Panc1 (cell line): ENCODE measurements around the gene ANKRD36B.
"Not testable (repeated sequence)": the region's sequence is repeated elsewhere in the genome, so short reads cannot be mapped to it uniquely, and the experiment has no call there.

Source experiments
- POLR2AphosphoS5 ChIP-seq: IDR thresholded peaks from 2 replicates; pipeline ENCODE4 v1.6.1; 2012; ENCODE audit warnings: mild to moderate bottlenecking, low read depth, low read length, moderate library complexity
- SIN3A ChIP-seq: IDR thresholded peaks from 2 replicates; pipeline ENCODE4 v1.6.1; 2012; ENCODE audit warnings: low read depth, mild to moderate bottlenecking, low read length, moderate library complexity, borderline replicate concordance; ENCODE audit not compliant: insufficient read depth
- TF ChIP-seq, protein P1 (sequence below): fragments of 450-650 bp; IDR thresholded peaks from 2 replicates; pipeline ENCODE4 v1.5.1; 2017; ENCODE audit warnings: mild to moderate bottlenecking
- TF ChIP-seq, protein P2 (sequence below), 2 experiments: IDR thresholded peaks; 2 replicates each; pipeline ENCODE4 v1.6.1; 2011 to 2012; ENCODE audit warnings: low read depth in 2 of 2, control low read depth in 1 of 2, low read length in 1 of 2, mild to moderate bottlenecking in 1 of 2, moderate library complexity in 1 of 2; ENCODE audit not compliant: insufficient read depth in 1 of 2

DNA sequence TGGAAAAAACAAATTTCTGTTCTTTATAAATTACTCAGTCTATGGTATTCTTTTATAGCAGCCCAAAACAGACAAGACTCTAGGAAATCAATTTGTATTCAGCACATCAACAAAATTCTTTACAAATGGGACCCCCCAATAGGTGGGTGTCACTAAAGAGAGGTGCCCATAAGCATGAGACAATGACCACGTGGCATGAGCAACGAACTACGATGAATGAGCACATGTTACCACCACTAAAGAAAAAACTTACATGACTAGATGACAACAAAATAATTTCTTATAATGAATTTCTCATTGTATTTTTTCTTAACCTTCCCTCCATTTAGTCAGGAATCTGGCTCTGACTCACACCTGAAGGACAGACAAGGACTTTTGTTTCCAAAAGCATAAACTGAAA lies 3.8 kb upstream of the ANKRD36B start:
- TF ChIP-seq, protein P1, sequence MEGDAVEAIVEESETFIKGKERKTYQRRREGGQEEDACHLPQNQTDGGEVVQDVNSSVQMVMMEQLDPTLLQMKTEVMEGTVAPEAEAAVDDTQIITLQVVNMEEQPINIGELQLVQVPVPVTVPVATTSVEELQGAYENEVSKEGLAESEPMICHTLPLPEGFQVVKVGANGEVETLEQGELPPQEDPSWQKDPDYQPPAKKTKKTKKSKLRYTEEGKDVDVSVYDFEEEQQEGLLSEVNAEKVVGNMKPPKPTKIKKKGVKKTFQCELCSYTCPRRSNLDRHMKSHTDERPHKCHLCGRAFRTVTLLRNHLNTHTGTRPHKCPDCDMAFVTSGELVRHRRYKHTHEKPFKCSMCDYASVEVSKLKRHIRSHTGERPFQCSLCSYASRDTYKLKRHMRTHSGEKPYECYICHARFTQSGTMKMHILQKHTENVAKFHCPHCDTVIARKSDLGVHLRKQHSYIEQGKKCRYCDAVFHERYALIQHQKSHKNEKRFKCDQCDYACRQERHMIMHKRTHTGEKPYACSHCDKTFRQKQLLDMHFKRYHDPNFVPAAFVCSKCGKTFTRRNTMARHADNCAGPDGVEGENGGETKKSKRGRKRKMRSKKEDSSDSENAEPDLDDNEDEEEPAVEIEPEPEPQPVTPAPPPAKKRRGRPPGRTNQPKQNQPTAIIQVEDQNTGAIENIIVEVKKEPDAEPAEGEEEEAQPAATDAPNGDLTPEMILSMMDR, result not testable (repeated sequence)
- TF ChIP-seq POLR2AphosphoS5, SIN3A: not testable (repeated sequence)
- TF ChIP-seq, protein P2, sequence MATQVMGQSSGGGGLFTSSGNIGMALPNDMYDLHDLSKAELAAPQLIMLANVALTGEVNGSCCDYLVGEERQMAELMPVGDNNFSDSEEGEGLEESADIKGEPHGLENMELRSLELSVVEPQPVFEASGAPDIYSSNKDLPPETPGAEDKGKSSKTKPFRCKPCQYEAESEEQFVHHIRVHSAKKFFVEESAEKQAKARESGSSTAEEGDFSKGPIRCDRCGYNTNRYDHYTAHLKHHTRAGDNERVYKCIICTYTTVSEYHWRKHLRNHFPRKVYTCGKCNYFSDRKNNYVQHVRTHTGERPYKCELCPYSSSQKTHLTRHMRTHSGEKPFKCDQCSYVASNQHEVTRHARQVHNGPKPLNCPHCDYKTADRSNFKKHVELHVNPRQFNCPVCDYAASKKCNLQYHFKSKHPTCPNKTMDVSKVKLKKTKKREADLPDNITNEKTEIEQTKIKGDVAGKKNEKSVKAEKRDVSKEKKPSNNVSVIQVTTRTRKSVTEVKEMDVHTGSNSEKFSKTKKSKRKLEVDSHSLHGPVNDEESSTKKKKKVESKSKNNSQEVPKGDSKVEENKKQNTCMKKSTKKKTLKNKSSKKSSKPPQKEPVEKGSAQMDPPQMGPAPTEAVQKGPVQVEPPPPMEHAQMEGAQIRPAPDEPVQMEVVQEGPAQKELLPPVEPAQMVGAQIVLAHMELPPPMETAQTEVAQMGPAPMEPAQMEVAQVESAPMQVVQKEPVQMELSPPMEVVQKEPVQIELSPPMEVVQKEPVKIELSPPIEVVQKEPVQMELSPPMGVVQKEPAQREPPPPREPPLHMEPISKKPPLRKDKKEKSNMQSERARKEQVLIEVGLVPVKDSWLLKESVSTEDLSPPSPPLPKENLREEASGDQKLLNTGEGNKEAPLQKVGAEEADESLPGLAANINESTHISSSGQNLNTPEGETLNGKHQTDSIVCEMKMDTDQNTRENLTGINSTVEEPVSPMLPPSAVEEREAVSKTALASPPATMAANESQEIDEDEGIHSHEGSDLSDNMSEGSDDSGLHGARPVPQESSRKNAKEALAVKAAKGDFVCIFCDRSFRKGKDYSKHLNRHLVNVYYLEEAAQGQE (IDR thresholded peaks at IDR 0.05; ENCODE audit: insufficient read depth in 1 of 2, low read depth in 2 of 2, low read length in 1 of 2), result not testable (repeated sequence)
